ENCODE data around the gene CHST11. TPM values are rescaled to one million over a fixed set of nuclear protein-coding genes. Genes with fewer than 3 reads are reported as not detected.
A peak's percentile ranks its signal among the peaks of the same experiment; 100 is the strongest.

The CHST11 gene
- total RNA-seq, 1 donor from 2014 or later, result 40.1 TPM

DNA sequence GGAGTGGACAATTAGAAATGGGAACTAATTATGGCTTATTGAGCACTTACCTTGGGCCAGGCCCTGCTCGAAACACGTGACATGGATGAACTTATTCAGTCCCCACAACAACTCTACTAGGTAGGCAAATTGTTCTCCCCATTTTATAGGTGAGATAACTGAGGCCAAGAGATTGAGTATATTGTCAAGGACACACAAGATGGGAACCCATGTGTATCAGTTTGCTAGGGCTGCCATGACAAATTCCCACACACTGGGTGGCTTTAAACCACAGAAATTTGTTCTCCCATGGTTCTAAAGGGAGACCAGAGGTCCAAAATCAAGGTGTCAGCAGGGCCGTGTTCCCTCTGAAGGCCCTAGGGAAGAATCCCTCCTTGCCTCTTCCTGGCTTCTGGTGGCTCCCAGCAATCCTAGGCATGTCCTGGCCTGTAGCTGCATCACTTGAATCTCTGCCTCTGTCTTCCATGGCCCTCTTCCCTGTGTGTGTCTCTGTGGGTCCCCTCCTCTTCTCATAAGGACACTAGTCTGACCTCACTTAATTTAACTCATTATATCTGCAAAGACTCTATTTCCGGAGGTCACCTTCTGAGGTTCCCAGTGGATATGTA, 128.8 kb downstream of the CHST11 start:
- intact Hi-C loops (cut with micrococcal nuclease), result no loop called here
- Mint-ChIP-seq H3K4me1 (peaks cover 76% of the 10 kb centered on the region), H3K27me3 (no peaks in the 10 kb centered on the region), H3K4me3 (no peak overlapping the region), H3K27ac (no peak overlapping the region), H3K36me3 (ENCODE audit: low read depth) (peaks cover 2% of the 10 kb centered on the region), H3K9me3 (no peaks in the 10 kb centered on the region)
- DNase-seq (no peak), ATAC-seq (ENCODE audit: low read depth) (no peak)
- TF ChIP-seq, protein P1, sequence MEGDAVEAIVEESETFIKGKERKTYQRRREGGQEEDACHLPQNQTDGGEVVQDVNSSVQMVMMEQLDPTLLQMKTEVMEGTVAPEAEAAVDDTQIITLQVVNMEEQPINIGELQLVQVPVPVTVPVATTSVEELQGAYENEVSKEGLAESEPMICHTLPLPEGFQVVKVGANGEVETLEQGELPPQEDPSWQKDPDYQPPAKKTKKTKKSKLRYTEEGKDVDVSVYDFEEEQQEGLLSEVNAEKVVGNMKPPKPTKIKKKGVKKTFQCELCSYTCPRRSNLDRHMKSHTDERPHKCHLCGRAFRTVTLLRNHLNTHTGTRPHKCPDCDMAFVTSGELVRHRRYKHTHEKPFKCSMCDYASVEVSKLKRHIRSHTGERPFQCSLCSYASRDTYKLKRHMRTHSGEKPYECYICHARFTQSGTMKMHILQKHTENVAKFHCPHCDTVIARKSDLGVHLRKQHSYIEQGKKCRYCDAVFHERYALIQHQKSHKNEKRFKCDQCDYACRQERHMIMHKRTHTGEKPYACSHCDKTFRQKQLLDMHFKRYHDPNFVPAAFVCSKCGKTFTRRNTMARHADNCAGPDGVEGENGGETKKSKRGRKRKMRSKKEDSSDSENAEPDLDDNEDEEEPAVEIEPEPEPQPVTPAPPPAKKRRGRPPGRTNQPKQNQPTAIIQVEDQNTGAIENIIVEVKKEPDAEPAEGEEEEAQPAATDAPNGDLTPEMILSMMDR (IDR thresholded peaks at IDR 0.05), result no peak
- CTCF ChIA-PET, result no interaction called here
- POLR2A ChIA-PET, result no interaction called here

DNA sequence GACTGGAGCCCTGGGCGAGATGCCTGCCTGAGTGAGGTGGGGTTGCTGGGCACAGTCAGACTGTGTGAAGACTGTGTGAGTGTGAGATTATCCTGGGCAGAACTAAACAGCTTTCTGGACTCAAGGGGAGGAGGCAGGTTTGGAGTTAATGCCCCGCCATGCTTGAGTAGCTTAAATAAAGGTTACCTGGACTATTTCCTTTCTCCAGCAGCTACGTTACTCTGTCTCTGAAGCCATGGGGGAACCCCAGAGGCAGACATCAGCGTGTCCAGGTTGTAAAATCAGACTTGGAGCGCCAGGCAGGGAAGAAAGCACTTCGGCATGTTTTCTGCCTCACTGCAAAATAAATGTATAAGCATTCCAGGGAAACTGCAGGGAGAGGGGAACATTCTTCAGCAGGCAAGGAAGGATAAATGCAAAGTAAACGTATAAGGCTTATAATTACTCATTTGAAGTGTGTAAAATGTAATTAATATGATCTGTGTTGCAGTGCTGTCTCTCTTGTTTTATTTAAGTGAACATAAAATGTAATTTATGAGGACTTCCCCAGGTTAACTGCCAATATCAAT, 129.7 kb downstream of the CHST11 start:
- H3K4me1 Mint-ChIP-seq, result peaks cover 75% of the 10 kb centered on the region
- intact Hi-C loops (cut with micrococcal nuclease), result no loop called here
- peaks cover 2% of the 10 kb centered on the region for H3K36me3 Mint-ChIP-seq (ENCODE audit: low read depth)

GRCh38 chr12:104588047-104588920, 131.5 kb downstream of the CHST11 start:
- ATAC-seq (ENCODE audit: low read depth) (no peak), DNase-seq (no peak)
- intact Hi-C loops (cut with micrococcal nuclease), result no loop called here
- ChIA-PET POLR2A (no interaction called here), CTCF (no interaction called here)
- Mint-ChIP-seq H3K4me1 (peaks cover 65% of the 10 kb centered on the region), H3K27ac (no peak overlapping the region), H3K36me3 (ENCODE audit: low read depth) (peaks cover 4% of the 10 kb centered on the region), H3K27me3 (no peaks in the 10 kb centered on the region), H3K4me3 (no peak overlapping the region), H3K9me3 (no peaks in the 10 kb centered on the region)
- TF ChIP-seq, protein P1 (IDR thresholded peaks at IDR 0.05), result no peak

More for the DNA sequence above, 129.7 kb downstream of the CHST11 start:
- ChIA-PET POLR2A (no interaction called here), CTCF (no interaction called here)
- ATAC-seq (ENCODE audit: low read depth) (no peak), DNase-seq (no peak)
- Mint-ChIP-seq H3K27ac (peak overlapping the region; percentile 26), H3K9me3 (no peaks in the 10 kb centered on the region), H3K27me3 (no peaks in the 10 kb centered on the region), H3K4me3 (no peak overlapping the region)
- TF ChIP-seq, protein P1 (IDR thresholded peaks at IDR 0.05), result no peak

DNA sequence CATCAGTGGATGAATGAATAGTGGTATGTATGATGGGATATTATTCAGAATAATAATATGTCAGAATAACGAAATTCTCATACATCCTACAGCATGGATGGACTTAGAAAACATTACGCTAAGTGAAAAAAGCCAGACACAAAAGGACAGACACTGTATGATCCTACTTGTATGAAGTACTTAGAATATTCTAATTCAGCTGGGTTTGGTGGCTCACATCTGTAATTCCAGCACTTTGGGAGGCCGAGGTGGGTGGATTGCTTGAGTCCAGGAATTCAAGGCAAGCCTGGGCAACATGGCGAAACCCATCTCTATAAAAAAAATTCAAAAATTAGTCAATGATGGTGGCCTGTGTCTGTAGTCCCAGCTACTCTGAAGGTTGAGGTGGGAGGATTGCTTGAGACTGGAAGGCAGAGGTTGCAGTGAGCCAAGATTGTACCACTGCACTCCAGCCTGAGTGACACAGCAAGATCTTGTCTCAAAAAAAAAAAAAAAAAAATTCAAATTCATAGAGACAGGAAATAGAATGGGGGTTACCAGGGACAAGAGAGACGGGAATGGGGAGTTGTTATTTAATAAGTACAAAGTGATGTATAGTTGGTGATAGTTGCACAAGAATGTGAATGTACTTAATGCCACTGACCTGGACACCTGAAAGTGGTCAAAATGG, 132.3 kb downstream of the CHST11 start:
- intact Hi-C loops (cut with micrococcal nuclease), result no loop called here
- ATAC-seq (ENCODE audit: low read depth), result no peak
- DNase-seq, result no peak
- Mint-ChIP-seq H3K4me1 (peaks cover 62% of the 10 kb centered on the region), H3K36me3 (ENCODE audit: low read depth) (peaks cover 4% of the 10 kb centered on the region), H3K9me3 (no peaks in the 10 kb centered on the region), H3K27me3 (no peaks in the 10 kb centered on the region), H3K4me3 (no peak overlapping the region), H3K27ac (peak overlapping the region; percentile 41)
- ChIA-PET CTCF (no interaction called here), POLR2A (no interaction called here)
- TF ChIP-seq, protein P1 (IDR thresholded peaks at IDR 0.05), result no peak

- DNase-seq (no peak), ATAC-seq (ENCODE audit: low read depth) (no peak)
- Mint-ChIP-seq H3K36me3 (ENCODE audit: low read depth) (peaks cover 4% of the 10 kb centered on the region), H3K9me3 (no peaks in the 10 kb centered on the region), H3K27me3 (no peaks in the 10 kb centered on the region), H3K4me3 (no peak overlapping the region), H3K4me1 (peaks cover 60% of the 10 kb centered on the region), H3K27ac (no peak overlapping the region)
- TF ChIP-seq, protein P1 (IDR thresholded peaks at IDR 0.05), result no peak
- ChIA-PET CTCF (no interaction called here), POLR2A (no interaction called here)
- intact Hi-C loops (cut with micrococcal nuclease), result no loop called here
These were observed 133.3 kb downstream of the CHST11 start for GRCh38 chr12:104590022-104590421.
